Mesothelial cell of epicardium (in vitro differentiated cells): ENCODE measurements around the gene PRSS23. TPM values are rescaled to one million over a fixed set of nuclear protein-coding genes. Genes with fewer than 3 reads are reported as not detected.

ENCODE experiments used
- DNase-seq, 2 experiments: peaks; one replicate each; pipeline ENCODE4 v3.0.0; 2021; ENCODE audit warnings: low spot score in 2 of 2; ENCODE audit not compliant: unreplicated experiment in 2 of 2
- H3K27ac Mint-ChIP-seq: 2 replicates; pipeline ENCODE4 v1.8.0; 2021; ENCODE audit warnings: mixed read lengths
- H3K27me3 Mint-ChIP-seq: 2 replicates; pipeline ENCODE4 v1.8.0; 2021; ENCODE audit warnings: low read depth, mixed read lengths
- H3K36me3 Mint-ChIP-seq: 2 replicates; pipeline ENCODE4 v1.8.0; 2021; ENCODE audit warnings: mixed read lengths
- H3K4me1 Mint-ChIP-seq: 2 replicates; pipeline ENCODE4 v1.8.0; 2021; ENCODE audit warnings: mixed read lengths
- H3K4me3 Mint-ChIP-seq: 2 replicates; pipeline ENCODE4 v1.8.0; 2021; ENCODE audit warnings: mild to moderate bottlenecking, moderate library complexity, mixed read lengths
- H3K9me3 Mint-ChIP-seq: 2 replicates; pipeline ENCODE4 v1.8.0; 2021; ENCODE audit warnings: mixed read lengths
- total RNA-seq: library from RNA; stranded (reverse); gene quantifications from 3 replicates; pipeline ENCODE4 v1.2.1, GENCODE V29; 2021
- TF ChIP-seq, protein P1 (sequence below): fragments of 200-600 bp; sonication (generic); IDR thresholded peaks from one replicate; pipeline ENCODE4 v1.5.0; 2021; ENCODE audit warnings: antibody characterized with exemption; ENCODE audit not compliant: unreplicated experiment

The PRSS23 gene
- total RNA-seq, 1 donor from 2014 or later: 29.4 TPM

DNA sequence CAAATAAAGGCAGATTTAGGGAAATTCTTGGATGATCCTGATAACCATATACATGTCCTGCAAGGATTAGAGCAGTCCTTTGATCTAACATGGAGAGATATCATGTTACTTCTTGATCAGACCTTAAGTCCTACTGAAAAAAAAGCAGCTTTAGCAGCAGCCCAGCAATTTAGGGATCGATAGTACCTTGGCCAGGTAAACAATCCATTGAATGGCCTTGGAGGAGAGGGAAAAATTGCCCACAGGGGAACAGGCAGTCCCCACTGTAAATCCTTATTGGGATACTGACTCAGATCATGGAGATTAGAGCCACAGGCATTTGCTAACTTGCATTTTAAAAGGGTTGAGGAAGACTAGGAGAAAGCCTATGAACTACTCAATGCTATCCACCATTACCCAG, 47.8 kb downstream of the PRSS23 start:
- Mint-ChIP-seq H3K27me3 (no peaks in the 10 kb centered on the region), H3K4me1 (peaks cover 42% of the 10 kb centered on the region), H3K4me3 (no peak overlapping the region), H3K27ac (no peak overlapping the region), H3K36me3 (peaks cover 10% of the 10 kb centered on the region), H3K9me3 (peaks cover 14% of the 10 kb centered on the region)
- DNase-seq: no peak
- TF ChIP-seq, protein P1, sequence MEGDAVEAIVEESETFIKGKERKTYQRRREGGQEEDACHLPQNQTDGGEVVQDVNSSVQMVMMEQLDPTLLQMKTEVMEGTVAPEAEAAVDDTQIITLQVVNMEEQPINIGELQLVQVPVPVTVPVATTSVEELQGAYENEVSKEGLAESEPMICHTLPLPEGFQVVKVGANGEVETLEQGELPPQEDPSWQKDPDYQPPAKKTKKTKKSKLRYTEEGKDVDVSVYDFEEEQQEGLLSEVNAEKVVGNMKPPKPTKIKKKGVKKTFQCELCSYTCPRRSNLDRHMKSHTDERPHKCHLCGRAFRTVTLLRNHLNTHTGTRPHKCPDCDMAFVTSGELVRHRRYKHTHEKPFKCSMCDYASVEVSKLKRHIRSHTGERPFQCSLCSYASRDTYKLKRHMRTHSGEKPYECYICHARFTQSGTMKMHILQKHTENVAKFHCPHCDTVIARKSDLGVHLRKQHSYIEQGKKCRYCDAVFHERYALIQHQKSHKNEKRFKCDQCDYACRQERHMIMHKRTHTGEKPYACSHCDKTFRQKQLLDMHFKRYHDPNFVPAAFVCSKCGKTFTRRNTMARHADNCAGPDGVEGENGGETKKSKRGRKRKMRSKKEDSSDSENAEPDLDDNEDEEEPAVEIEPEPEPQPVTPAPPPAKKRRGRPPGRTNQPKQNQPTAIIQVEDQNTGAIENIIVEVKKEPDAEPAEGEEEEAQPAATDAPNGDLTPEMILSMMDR: no peak

DNA sequence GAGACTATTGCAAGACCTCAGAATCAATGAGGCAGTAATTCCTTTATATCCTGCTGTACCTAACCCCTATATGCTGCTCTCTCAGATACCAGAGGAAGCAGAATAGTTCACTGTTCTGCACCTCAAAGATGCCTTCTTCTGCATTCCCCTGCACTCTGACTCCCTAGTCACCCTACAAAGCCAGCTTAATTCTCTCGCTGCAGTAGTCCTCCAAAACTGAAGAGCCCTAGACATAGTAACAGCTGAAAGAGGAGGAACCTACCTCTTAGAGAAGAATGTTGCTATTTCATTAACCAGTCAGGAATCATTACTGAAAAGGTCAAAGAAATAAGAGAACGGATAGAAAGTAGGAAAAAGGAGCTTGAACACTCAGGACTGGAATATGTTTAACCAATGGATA, 49.3 kb downstream of the PRSS23 start:
- no peak for DNase-seq
- H3K27me3 Mint-ChIP-seq: no peaks in the 10 kb centered on the region
- H3K4me3 Mint-ChIP-seq: no peak overlapping the region
- peaks cover 37% of the 10 kb centered on the region for H3K4me1 Mint-ChIP-seq
- TF ChIP-seq, protein P1: no peak
- peaks cover 13% of the 10 kb centered on the region for H3K9me3 Mint-ChIP-seq
- H3K27ac Mint-ChIP-seq: no peak overlapping the region
- no peaks in the 10 kb centered on the region for H3K36me3 Mint-ChIP-seq

Other genes starting within 250 kb of the PRSS23 start
- gene ME3, start 127.9 kb upstream of the PRSS23 start, total RNA-seq: 8.4 to 11.8 TPM (median 9.9 TPM) in 3 replicates
- 20.1 to 22.5 TPM (median 20.7 TPM) in 3 replicates for gene FZD4, start 154.9 kb downstream of the PRSS23 start, total RNA-seq
- 36.0 to 42.6 TPM (median 39.9 TPM) in 3 replicates for gene TMEM135, start 237.4 kb downstream of the PRSS23 start, total RNA-seq